HepG2 (cell line): ENCODE results near the gene DSTYK. TPM values are rescaled to one million over a fixed set of nuclear protein-coding genes. Genes with fewer than 3 reads are reported as not detected.

Experiments used
- ATAC-seq: fragments of 200-7000 bp; cut with Tn5 transposase; 3 replicates; pipeline ENCODE4 v1.9.1; 2020; ENCODE audit warnings: mild to moderate bottlenecking, moderate library complexity
- BruUV-seq: library from RNA; stranded (reverse); fragments of 400-500 nt; replicated peaks from 2 replicates; lab custom pipeline; 2021; lab: Mats Ljungman, UMichigan
- CTCF ChIA-PET: fragments of 300-600 bp; formaldehyde crosslinking; extraction: SDS; loops from one replicate; lab custom pipeline; 2021; ENCODE audit warnings: low total read pairs, inconsistent platforms, low intra/inter-chr PET ratio; lab: Yijun Ruan, JAX
- POLR2A ChIA-PET: fragments of 350-600 bp; sonication (Branson Sonifier 250); formaldehyde crosslinking; loops from one replicate; lab custom pipeline; 2020; ENCODE audit warnings: antibody characterized with exemption, inconsistent platforms; lab: Yijun Ruan, JAX
- DNase-seq: peaks from one replicate; pipeline ENCODE4 v3.0.0-alpha.2; 2015; ENCODE audit warnings: low spot score
- FAIRE-seq: peaks from 3 replicates; lab custom pipeline; 2011; peaks lifted over from hg19 to GRCh38; lab: Jason Lieb, UNC
- H2AFZ ChIP-seq: one replicate; pipeline ENCODE4 v1.6.1; 2011; ENCODE audit warnings: low read length, inconsistent platforms
- H3K27ac ChIP-seq: fragments of 300-600 bp; 3 replicates; pipeline ENCODE4 v1.8.0; 2011; ENCODE audit warnings: mixed run types, mild to moderate bottlenecking, mixed read lengths, low read length, inconsistent platforms; ENCODE audit not compliant: insufficient read depth; ENCODE audit errors: extremely low read length
- H3K27me3 ChIP-seq, 2 experiments: fragments of 200-600 bp in 1 of 2; 2 replicates in 1 of 2; 3 replicates in 1 of 2; pipeline versions ENCODE4 v1.6.0 to v1.8.0; 2011; ENCODE audit warnings: low read length in 2 of 2, mild to moderate bottlenecking in 2 of 2, moderate library complexity in 2 of 2, inconsistent platforms in 1 of 2; ENCODE audit not compliant: insufficient read depth in 2 of 2, control insufficient read depth in 1 of 2
- H3K36me3 ChIP-seq, 2 experiments: fragments of 200-600 bp in 1 of 2; replicated peaks in 1 of 2; 2 replicates in 1 of 2; 3 replicates in 1 of 2; pipeline versions ENCODE4 v1.5.1 to v1.8.0; 2011; ENCODE audit warnings: low read length in 2 of 2, inconsistent platforms in 1 of 2; ENCODE audit not compliant: insufficient read depth in 2 of 2, control insufficient read depth in 1 of 2
- H3K4me1 ChIP-seq: 2 replicates; pipeline ENCODE4 v1.5.1; 2012; ENCODE audit warnings: low read length, inconsistent platforms; ENCODE audit not compliant: insufficient read depth
- H3K4me2 ChIP-seq: 2 replicates; pipeline ENCODE4 v1.6.0; 2011; ENCODE audit warnings: low read depth, low read length, inconsistent platforms
- H3K4me3 ChIP-seq, 3 experiments: fragments of 200-600 bp in 1 of 3; sonication (generic), shearing (Covaris generic) in 1 of 3; replicated peaks in 1 of 3; 2 replicates each; pipeline ENCODE4 v1.5.1; 2011 to 2016; ENCODE audit warnings: low read length in 3 of 3, inconsistent platforms in 2 of 3, low read depth in 2 of 3, mild to moderate bottlenecking in 2 of 3, control low read depth in 1 of 3, mixed read lengths in 1 of 3; ENCODE audit not compliant: insufficient read depth in 1 of 3
- H3K79me2 ChIP-seq: one replicate; pipeline ENCODE4 v1.6.1; 2011; ENCODE audit warnings: low read length, inconsistent platforms; ENCODE audit not compliant: insufficient read depth
- H3K9ac ChIP-seq: 2 replicates; pipeline ENCODE4 v1.6.0; 2011; ENCODE audit warnings: mild to moderate bottlenecking, low read depth, low read length, inconsistent platforms; ENCODE audit not compliant: insufficient read depth
- H3K9me3 ChIP-seq: 2 replicates; pipeline ENCODE4 v1.5.1; 2012; ENCODE audit warnings: mild to moderate bottlenecking, low read length
- H4K20me1 ChIP-seq: 2 replicates; pipeline ENCODE4 v1.6.0; 2011; ENCODE audit warnings: inconsistent platforms, mild to moderate bottlenecking, low read length, moderate library complexity; ENCODE audit not compliant: insufficient read depth
- ASH2L ChIP-seq: fragments of 300-600, 200-600 bp; sonication (generic); IDR thresholded peaks from 2 replicates; pipeline ENCODE4 v1.7.0; 2017; ENCODE audit warnings: low read depth, mild to moderate bottlenecking, moderate library complexity, mixed read lengths, low read length; ENCODE audit not compliant: insufficient read length
- ATF7-NPFF ChIP-seq: sonication (generic); formaldehyde crosslinking; IDR thresholded peaks from 2 replicates; pipeline ENCODE4 v1.8.1; 2023; ENCODE audit warnings: mild to moderate bottlenecking, low read depth, missing genetic modification reagents, moderate library complexity
- CBX2 ChIP-seq, 2 experiments: fragments of 200-600 bp in 1 of 2; sonication (generic); formaldehyde crosslinking in 1 of 2; IDR thresholded peaks; 2 replicates each; pipeline versions ENCODE4 v1.7.0 to v1.8.1; 2018 to 2022; ENCODE audit warnings: low read depth in 2 of 2, low read length in 1 of 2, mild to moderate bottlenecking in 1 of 2, missing genetic modification reagents in 1 of 2
- DMAP1 ChIP-seq: IDR thresholded peaks from 2 replicates; pipeline ENCODE4 v1.6.1; 2016
- ETV5 ChIP-seq: IDR thresholded peaks from 2 replicates; pipeline ENCODE4 v1.6.1; 2018; ENCODE audit warnings: missing biosample characterization, missing genetic modification reagents, inconsistent platforms, borderline replicate concordance
- HIVEP1 ChIP-seq: sonication (generic); formaldehyde crosslinking; IDR thresholded peaks from 2 replicates; pipeline ENCODE4 v1.4.0; 2020; ENCODE audit warnings: mild to moderate bottlenecking, missing genetic modification reagents
- POGZ ChIP-seq: sonication (generic); formaldehyde crosslinking; IDR thresholded peaks from 2 replicates; pipeline ENCODE4 v1.4.0; 2020; ENCODE audit warnings: mild to moderate bottlenecking, missing genetic modification reagents
- SNAPC2 ChIP-seq: sonication (generic); formaldehyde crosslinking; IDR thresholded peaks from 2 replicates; pipeline ENCODE4 v1.8.1; 2022; ENCODE audit warnings: mild to moderate bottlenecking, missing genetic modification reagents
- SP5 ChIP-seq: IDR thresholded peaks from 2 replicates; pipeline ENCODE4 v1.6.1; 2016; ENCODE audit warnings: low read depth, borderline replicate concordance
- TAF1 ChIP-seq: sonication (generic); formaldehyde crosslinking; IDR thresholded peaks from 2 replicates; pipeline ENCODE4 v1.4.0; 2020; ENCODE audit warnings: missing genetic modification reagents
- TEAD3 ChIP-seq: optimal IDR thresholded peaks from 2 replicates; pipeline ENCODE3; 2016; ENCODE audit warnings: borderline replicate concordance
- TOPORS ChIP-seq: sonication (generic); formaldehyde crosslinking; IDR thresholded peaks from 2 replicates; pipeline ENCODE4 v1.8.0; 2023; ENCODE audit warnings: mild to moderate bottlenecking, missing genetic modification reagents
- TSC22D2 ChIP-seq: sonication (generic); formaldehyde crosslinking; IDR thresholded peaks from 2 replicates; pipeline ENCODE4 v1.5.1; 2020; ENCODE audit warnings: missing genetic modification reagents, mild to moderate bottlenecking, borderline replicate concordance
- ZNF33B ChIP-seq: sonication (generic); formaldehyde crosslinking; IDR thresholded peaks from 2 replicates; pipeline ENCODE4 v1.5.1; 2020; ENCODE audit warnings: mild to moderate bottlenecking, missing genetic modification reagents
- ZNF484 ChIP-seq: sonication (generic); formaldehyde crosslinking; IDR thresholded peaks from 2 replicates; pipeline ENCODE4 v1.5.1; 2020; ENCODE audit warnings: mild to moderate bottlenecking, low read depth, missing genetic modification reagents, borderline replicate concordance
- ZNF567 ChIP-seq: sonication (generic); formaldehyde crosslinking; IDR thresholded peaks from 2 replicates; pipeline ENCODE4 v1.8.1; 2023; ENCODE audit warnings: mild to moderate bottlenecking, missing genetic modification reagents, borderline replicate concordance
- ZNF773 ChIP-seq: sonication (generic); formaldehyde crosslinking; IDR thresholded peaks from 2 replicates; pipeline ENCODE4 v1.4.0; 2020; ENCODE audit warnings: missing genetic modification reagents, borderline replicate concordance
- WGBS: methylation state at CpG from one replicate; pipeline ENCODE4 v1.1.6; 2017; ENCODE audit warnings: low lambda C conversion rate; 5-methylcytosine and 5-hydroxymethylcytosine counted together
- in situ Hi-C: cut with HindIII; loops from 2 replicates; pipeline ENCODE4 v1.10.0; 2017; ENCODE audit warnings: low pct_unique_long_range_greater_than_20kb; ENCODE audit not compliant: extremely low pct_ligation_motif_present
- intact Hi-C: fragments of 100-400 bp; cut with micrococcal nuclease; formaldehyde crosslinking; loops from one replicate; pipeline ENCODE4 v1.10.0; 2022; ENCODE audit not compliant: unreplicated experiment
- polyA plus RNA-seq, 8 experiments: library from polyadenylated mRNA; depleted of rRNA in 3 of 8; stranded (reverse) in 7 of 8; unstranded in 1 of 8; fragments of >200 nt; fragmentation: Illumina TruSeq in 4 of 8; extraction: Trizol in 4 of 8; gene quantifications; 2 replicates each; pipeline versions ENCODE4 v1.2.1 to v1.2.3, GENCODE V29; 2011 to 2016; ENCODE audit warnings: low read depth in 4 of 8, missing spikeins in 1 of 8, mixed read lengths in 1 of 8; ENCODE audit not compliant: insufficient read depth in 1 of 8
- total RNA-seq, 5 experiments: library from RNA; depleted of rRNA; stranded (reverse); fragments of >200 nt; fragmentation: Illumina TruSeq; extraction: Trizol; gene quantifications; 2 replicates each; pipeline ENCODE4 v1.2.3, GENCODE V29; 2016; ENCODE audit warnings: low read depth in 1 of 5
- TF ChIP-seq, protein P1 (sequence below): sonication (generic); formaldehyde crosslinking; IDR thresholded peaks from 2 replicates; pipeline ENCODE4 v1.8.0; 2022; ENCODE audit warnings: missing genetic modification reagents, mild to moderate bottlenecking, inconsistent platforms, borderline replicate concordance
- TF ChIP-seq, protein P2 (sequence below): sonication (generic); formaldehyde crosslinking; IDR thresholded peaks from 2 replicates; pipeline ENCODE4 v1.4.0; 2020; ENCODE audit warnings: missing genetic modification reagents
- TF ChIP-seq, protein P3 (sequence below): IDR thresholded peaks from 2 replicates; pipeline ENCODE4 v1.6.1; 2016; ENCODE audit warnings: low read depth, control low read depth

The DSTYK gene
- total and polyA plus RNA-seq, 2 of the 13 experiments (the other 11 are each of a cell fraction or from before 2014, with no cell fraction given) = 2.6 to 4.8 TPM

DNA sequence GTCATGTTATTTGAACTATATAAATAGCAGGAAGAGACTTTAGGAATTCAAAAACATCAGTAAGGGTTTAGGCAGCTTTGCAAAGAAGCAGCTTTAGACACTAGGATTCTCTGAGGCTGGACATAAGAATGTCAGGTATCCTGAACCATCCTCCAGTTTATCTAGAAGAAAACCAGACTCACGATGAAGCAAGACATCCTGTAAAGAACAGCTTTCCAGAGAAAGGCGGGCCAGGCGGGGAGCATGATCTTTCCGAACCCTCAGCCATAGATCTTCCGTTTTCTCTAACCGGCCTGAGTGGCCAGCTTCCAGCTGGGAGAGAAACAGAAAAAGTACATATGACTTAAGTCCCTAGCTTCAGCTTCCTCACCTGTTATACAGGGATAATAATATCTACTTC is 50.4 kb downstream of the DSTYK start:
- Histone ChIP-seq H3K79me2 (no peaks in the 10 kb centered on the region), H4K20me1 (no peaks in the 10 kb centered on the region), H3K9me3 (peaks cover 12% of the 10 kb centered on the region), H3K27ac (no peak overlapping the region), H2AFZ (no peak overlapping the region), H3K4me2 (no peak overlapping the region), H3K9ac (no peak overlapping the region), H3K4me3 (no peak overlapping the region), H3K27me3 (no peaks in the 10 kb centered on the region), H3K36me3 (peaks cover 14 to 69% of the 10 kb centered on the region in 2 experiments), H3K4me1 (no peaks in the 10 kb centered on the region)
- TF ChIP-seq SNAPC2 (CRISPR knock-in tag) = no peak
- no peak for TF ChIP-seq TAF1 (CRISPR knock-in tag)
- TF ChIP-seq HIVEP1 (CRISPR knock-in tag) = no peak
- no peak for TF ChIP-seq ZNF567
- no peak for TF ChIP-seq ATF7-NPFF (CRISPR knock-in tag)
- TF ChIP-seq, protein P1, sequence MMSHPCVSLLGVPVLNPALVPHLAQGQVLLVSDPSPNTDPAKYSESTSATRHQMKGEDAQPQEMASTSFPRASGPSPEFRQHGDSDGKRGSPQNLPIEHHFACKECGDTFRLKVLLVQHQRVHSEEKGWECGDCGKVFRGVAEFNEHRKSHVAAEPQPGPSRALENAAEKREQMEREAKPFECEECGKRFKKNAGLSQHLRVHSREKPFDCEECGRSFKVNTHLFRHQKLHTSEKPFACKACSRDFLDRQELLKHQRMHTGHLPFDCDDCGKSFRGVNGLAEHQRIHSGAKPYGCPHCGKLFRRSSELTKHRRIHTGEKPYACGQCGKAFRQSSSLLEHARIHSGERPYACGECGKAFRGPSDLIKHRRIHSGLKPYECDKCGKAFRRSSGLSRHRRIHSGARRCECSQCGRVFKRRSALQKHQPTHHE (CRISPR knock-in tag) = no peak
- TF ChIP-seq SP5 (CRISPR knock-in tag) = no peak
- no peak for TF ChIP-seq TEAD3 (CRISPR knock-in tag)
- TF ChIP-seq, protein P2, sequence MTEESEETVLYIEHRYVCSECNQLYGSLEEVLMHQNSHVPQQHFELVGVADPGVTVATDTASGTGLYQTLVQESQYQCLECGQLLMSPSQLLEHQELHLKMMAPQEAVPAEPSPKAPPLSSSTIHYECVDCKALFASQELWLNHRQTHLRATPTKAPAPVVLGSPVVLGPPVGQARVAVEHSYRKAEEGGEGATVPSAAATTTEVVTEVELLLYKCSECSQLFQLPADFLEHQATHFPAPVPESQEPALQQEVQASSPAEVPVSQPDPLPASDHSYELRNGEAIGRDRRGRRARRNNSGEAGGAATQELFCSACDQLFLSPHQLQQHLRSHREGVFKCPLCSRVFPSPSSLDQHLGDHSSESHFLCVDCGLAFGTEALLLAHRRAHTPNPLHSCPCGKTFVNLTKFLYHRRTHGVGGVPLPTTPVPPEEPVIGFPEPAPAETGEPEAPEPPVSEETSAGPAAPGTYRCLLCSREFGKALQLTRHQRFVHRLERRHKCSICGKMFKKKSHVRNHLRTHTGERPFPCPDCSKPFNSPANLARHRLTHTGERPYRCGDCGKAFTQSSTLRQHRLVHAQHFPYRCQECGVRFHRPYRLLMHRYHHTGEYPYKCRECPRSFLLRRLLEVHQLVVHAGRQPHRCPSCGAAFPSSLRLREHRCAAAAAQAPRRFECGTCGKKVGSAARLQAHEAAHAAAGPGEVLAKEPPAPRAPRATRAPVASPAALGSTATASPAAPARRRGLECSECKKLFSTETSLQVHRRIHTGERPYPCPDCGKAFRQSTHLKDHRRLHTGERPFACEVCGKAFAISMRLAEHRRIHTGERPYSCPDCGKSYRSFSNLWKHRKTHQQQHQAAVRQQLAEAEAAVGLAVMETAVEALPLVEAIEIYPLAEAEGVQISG (CRISPR knock-in tag) = no peak
- TF ChIP-seq ZNF33B = no peak
- TF ChIP-seq ZNF773 = no peak
- no peak for TF ChIP-seq TOPORS (CRISPR knock-in tag)
- TF ChIP-seq ASH2L = no peak
- no peak for TF ChIP-seq CBX2 (IDR thresholded peaks at IDR 0.05; ENCODE audit: low read depth, low read length)
- no peak for TF ChIP-seq CBX2 (CRISPR knock-in tag; IDR thresholded peaks at IDR 0.05; ENCODE audit: low read depth)
- TF ChIP-seq, protein P3, sequence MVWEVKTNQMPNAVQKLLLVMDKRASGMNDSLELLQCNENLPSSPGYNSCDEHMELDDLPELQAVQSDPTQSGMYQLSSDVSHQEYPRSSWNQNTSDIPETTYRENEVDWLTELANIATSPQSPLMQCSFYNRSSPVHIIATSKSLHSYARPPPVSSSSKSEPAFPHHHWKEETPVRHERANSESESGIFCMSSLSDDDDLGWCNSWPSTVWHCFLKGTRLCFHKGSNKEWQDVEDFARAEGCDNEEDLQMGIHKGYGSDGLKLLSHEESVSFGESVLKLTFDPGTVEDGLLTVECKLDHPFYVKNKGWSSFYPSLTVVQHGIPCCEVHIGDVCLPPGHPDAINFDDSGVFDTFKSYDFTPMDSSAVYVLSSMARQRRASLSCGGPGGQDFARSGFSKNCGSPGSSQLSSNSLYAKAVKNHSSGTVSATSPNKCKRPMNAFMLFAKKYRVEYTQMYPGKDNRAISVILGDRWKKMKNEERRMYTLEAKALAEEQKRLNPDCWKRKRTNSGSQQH = no peak
- no peak for TF ChIP-seq ZNF484 (CRISPR knock-in tag)
- no peak for TF ChIP-seq TSC22D2
- no peak for TF ChIP-seq ETV5 (CRISPR knock-in tag)
- TF ChIP-seq DMAP1 (CRISPR knock-in tag) = no peak
- no peak for TF ChIP-seq POGZ (CRISPR knock-in tag)
- 97% methylated on average over 6 of the region's 6 CpGs for WGBS
- intact Hi-C loops = no loop called here
- ATAC-seq (no peak), DNase-seq (no peak), FAIRE-seq (no peak)
- POLR2A ChIA-PET = no interaction called here
- no TSS peak for BruUV-seq
- CTCF ChIA-PET = no interaction called here
- in situ Hi-C loops = no loop called here
